HAP-1 (cell line): ENCODE measurements around the gene SENP7.
"Not testable (repeated sequence)": the region's sequence is repeated elsewhere in the genome, so short reads cannot be mapped to it uniquely, and the experiment has no call there.

Experiments used
- DNase-seq, 2 experiments: peaks; one replicate each; pipeline ENCODE4 v3.0.0-alpha.2; 2016 to 2020; ENCODE audit warnings: low spot score in 2 of 2
- H3K27me3 ChIP-seq: fragments of 250-450 bp; sonication (Bioruptor Pico); 2 replicates; pipeline ENCODE4 v1.5.1; 2020; ENCODE audit warnings: low read depth, mild to moderate bottlenecking, moderate library complexity
- H3K36me3 ChIP-seq: fragments of 250-450 bp; sonication (Bioruptor Pico); replicated peaks from 2 replicates; pipeline ENCODE4 v1.5.1; 2020; ENCODE audit warnings: mild to moderate bottlenecking
- H3K4me1 ChIP-seq: fragments of 250-450 bp; sonication (Bioruptor Pico); 2 replicates; pipeline ENCODE4 v1.5.1; 2020; ENCODE audit warnings: mild to moderate bottlenecking
- H3K4me3 ChIP-seq: fragments of 250-450 bp; sonication (Bioruptor Pico); 2 replicates; pipeline ENCODE4 v1.5.1; 2020; ENCODE audit warnings: mild to moderate bottlenecking, moderate library complexity
- H3K9me3 ChIP-seq: fragments of 250-450 bp; sonication (Bioruptor Pico); 2 replicates; pipeline ENCODE4 v1.5.1; 2020; ENCODE audit warnings: mild to moderate bottlenecking, moderate library complexity
- in situ Hi-C: fragments of 300-500 bp; cut with MboI; formaldehyde crosslinking; loops from 3 replicates; pipeline ENCODE4 v1.14.3; 2020; ENCODE audit warnings: low sequenced_read_pairs, inconsistent platforms, mixed read lengths

Gene SENP7

GRCh38 chr3:101458387-101458786 lies 54.6 kb downstream of the SENP7 start:
- no peak for DNase-seq
- H3K4me1 ChIP-seq, result no peaks in the 10 kb centered on the region
- no peaks in the 10 kb centered on the region for H3K27me3 ChIP-seq
- H3K36me3 ChIP-seq, result no peaks in the 10 kb centered on the region
- no peaks in the 10 kb centered on the region for H3K9me3 ChIP-seq
- in situ Hi-C loops, result no loop called here
- no peak overlapping the region for H3K4me3 ChIP-seq

- Histone ChIP-seq H3K36me3 (no peaks in the 10 kb centered on the region), H3K4me1 (no peaks in the 10 kb centered on the region), H3K4me3 (no peak overlapping the region), H3K9me3 (no peaks in the 10 kb centered on the region), H3K27me3 (no peaks in the 10 kb centered on the region)
- in situ Hi-C loops, result no loop called here
- no peak for DNase-seq
Observed at GRCh38 chr3:101454629-101455028, 58.4 kb downstream of the SENP7 start.

- H3K9me3 ChIP-seq, result no peaks in the 10 kb centered on the region
- in situ Hi-C loops, result no loop called here
- no peaks in the 10 kb centered on the region for H3K36me3 ChIP-seq
- H3K4me1 ChIP-seq, result no peaks in the 10 kb centered on the region
- no peak for DNase-seq
- no peak overlapping the region for H3K4me3 ChIP-seq
- no peaks in the 10 kb centered on the region for H3K27me3 ChIP-seq
Observed at GRCh38 chr3:101453961-101454360, 59.1 kb downstream of the SENP7 start.

- DNase-seq, in situ Hi-C loops, H3K9me3 ChIP-seq: not testable (repeated sequence)
Observed at GRCh38 chr3:101438641-101439040, 74.4 kb downstream of the SENP7 start.

GRCh38 chr3:101433652-101434051 lies 79.4 kb downstream of the SENP7 start:
- in situ Hi-C loops, result no loop called here
- no peaks in the 10 kb centered on the region for H3K4me1 ChIP-seq
- no peak overlapping the region for H3K4me3 ChIP-seq
- no peak for DNase-seq
- H3K9me3 ChIP-seq, result no peaks in the 10 kb centered on the region
- H3K27me3 ChIP-seq, result no peaks in the 10 kb centered on the region
- H3K36me3 ChIP-seq, result no peaks in the 10 kb centered on the region

More at GRCh38 chr3:101438641-101439040, 74.4 kb downstream of the SENP7 start:
- not testable (repeated sequence) for H3K4me1 ChIP-seq, H3K4me3 ChIP-seq, H3K27me3 ChIP-seq, H3K36me3 ChIP-seq

GRCh38 chr3:101423984-101424888 lies 88.8 kb downstream of the SENP7 start:
- Histone ChIP-seq H3K9me3 (no peaks in the 10 kb centered on the region), H3K4me3 (no peak overlapping the region), H3K4me1 (no peaks in the 10 kb centered on the region), H3K36me3 (no peaks in the 10 kb centered on the region), H3K27me3 (no peaks in the 10 kb centered on the region)
- in situ Hi-C loops, result no loop called here
- no peak for DNase-seq

GRCh38 chr3:101418851-101419250 lies 94.2 kb downstream of the SENP7 start:
- no peak for DNase-seq
- in situ Hi-C loops, result no loop called here
- Histone ChIP-seq H3K4me3 (no peak overlapping the region), H3K9me3 (no peaks in the 10 kb centered on the region), H3K36me3 (no peaks in the 10 kb centered on the region), H3K27me3 (no peaks in the 10 kb centered on the region), H3K4me1 (no peaks in the 10 kb centered on the region)

- in situ Hi-C loops, result no loop called here
- Histone ChIP-seq H3K36me3 (no peaks in the 10 kb centered on the region), H3K4me3 (no peak overlapping the region), H3K9me3 (no peaks in the 10 kb centered on the region), H3K27me3 (no peaks in the 10 kb centered on the region), H3K4me1 (no peaks in the 10 kb centered on the region)
- no peak for DNase-seq
Observed at GRCh38 chr3:101414121-101414520, 98.9 kb downstream of the SENP7 start.

- Histone ChIP-seq H3K27me3 (no peaks in the 10 kb centered on the region), H3K4me1 (no peaks in the 10 kb centered on the region), H3K9me3 (peaks cover 2% of the 10 kb centered on the region), H3K36me3 (no peaks in the 10 kb centered on the region), H3K4me3 (no peak overlapping the region)
- in situ Hi-C loops, result no loop called here
- no peak for DNase-seq
Observed at GRCh38 chr3:101413656-101414055, 99.4 kb downstream of the SENP7 start.

- H3K4me3 ChIP-seq, result no peak overlapping the region
- H3K4me1 ChIP-seq, result no peaks in the 10 kb centered on the region
- no peaks in the 10 kb centered on the region for H3K27me3 ChIP-seq
- H3K9me3 ChIP-seq, result no peaks in the 10 kb centered on the region
- no peak for DNase-seq
- no peaks in the 10 kb centered on the region for H3K36me3 ChIP-seq
- in situ Hi-C loops, result loop anchor here (25.0 kb wide), 1 partner anchor 329 kb away; no protein-coding TSS in a partner anchor
Observed at GRCh38 chr3:101391413-101391950, 121.5 kb downstream of the SENP7 start.

- no peaks in the 10 kb centered on the region for H3K4me1 ChIP-seq
- no peak overlapping the region for H3K4me3 ChIP-seq
- no peaks in the 10 kb centered on the region for H3K9me3 ChIP-seq
- in situ Hi-C loops, result loop anchor here (25.0 kb wide), 1 partner anchor 326 kb away; no protein-coding TSS in a partner anchor
- H3K36me3 ChIP-seq, result no peaks in the 10 kb centered on the region
- DNase-seq, result no peak
- no peaks in the 10 kb centered on the region for H3K27me3 ChIP-seq
Observed at GRCh38 chr3:101388706-101389105, 124.3 kb downstream of the SENP7 start.

GRCh38 chr3:101387351-101387750 lies 125.7 kb downstream of the SENP7 start:
- Histone ChIP-seq H3K27me3 (no peaks in the 10 kb centered on the region), H3K4me1 (no peaks in the 10 kb centered on the region), H3K36me3 (no peaks in the 10 kb centered on the region), H3K4me3 (no peak overlapping the region), H3K9me3 (no peaks in the 10 kb centered on the region)
- in situ Hi-C loops, result loop anchor here (25.0 kb wide), 1 partner anchor 325 kb away; no protein-coding TSS in a partner anchor
- no peak for DNase-seq

- no peaks in the 10 kb centered on the region for H3K36me3 ChIP-seq
- in situ Hi-C loops, result loop anchor here (25.0 kb wide), 1 partner anchor 322 kb away; no protein-coding TSS in a partner anchor
- H3K4me1 ChIP-seq, result no peaks in the 10 kb centered on the region
- no peak overlapping the region for H3K4me3 ChIP-seq
- DNase-seq, result no peak
- no peaks in the 10 kb centered on the region for H3K9me3 ChIP-seq
- no peaks in the 10 kb centered on the region for H3K27me3 ChIP-seq
Observed at GRCh38 chr3:101384426-101384825, 128.6 kb downstream of the SENP7 start.

GRCh38 chr3:101383656-101384055 lies 129.4 kb downstream of the SENP7 start:
- Histone ChIP-seq H3K36me3 (no peaks in the 10 kb centered on the region), H3K9me3 (no peaks in the 10 kb centered on the region), H3K4me1 (no peaks in the 10 kb centered on the region), H3K4me3 (no peak overlapping the region), H3K27me3 (no peaks in the 10 kb centered on the region)
- in situ Hi-C loops, result loop anchor here (25.0 kb wide), 1 partner anchor 321 kb away; no protein-coding TSS in a partner anchor
- no peak for DNase-seq
